Measurements from ENCODE around the gene ALDH1A2. TPM values are rescaled to one million over a fixed set of nuclear protein-coding genes. Genes with fewer than 3 reads are reported as not detected.
"Not testable (repeated sequence)": the region's sequence is repeated elsewhere in the genome, so short reads cannot be mapped to it uniquely, and the experiment has no call there.

ALDH1A2 gene
- total RNA-seq, 1 donor from 2014 or later = 1.8 TPM

DNA sequence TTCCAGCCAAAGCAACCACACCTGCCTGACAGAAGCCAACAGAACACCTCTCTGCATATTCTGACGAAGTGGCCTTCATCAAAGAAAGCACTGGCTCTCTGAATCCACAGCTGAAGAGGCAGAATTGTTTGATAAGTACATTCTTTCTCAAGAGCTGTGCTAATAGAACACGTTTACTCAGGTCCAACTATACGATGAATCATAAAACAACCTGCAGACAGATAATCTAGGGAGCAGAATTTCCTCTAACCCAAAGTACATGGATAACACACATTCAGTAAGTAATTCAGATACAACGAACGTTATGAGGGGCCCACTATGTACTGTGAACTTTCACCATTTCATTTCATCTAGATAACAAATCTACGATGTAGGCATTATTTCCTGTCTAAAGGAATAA is 25.4 kb downstream of the ALDH1A2 start:
- peak; percentile 31 for ATAC-seq

DNA sequence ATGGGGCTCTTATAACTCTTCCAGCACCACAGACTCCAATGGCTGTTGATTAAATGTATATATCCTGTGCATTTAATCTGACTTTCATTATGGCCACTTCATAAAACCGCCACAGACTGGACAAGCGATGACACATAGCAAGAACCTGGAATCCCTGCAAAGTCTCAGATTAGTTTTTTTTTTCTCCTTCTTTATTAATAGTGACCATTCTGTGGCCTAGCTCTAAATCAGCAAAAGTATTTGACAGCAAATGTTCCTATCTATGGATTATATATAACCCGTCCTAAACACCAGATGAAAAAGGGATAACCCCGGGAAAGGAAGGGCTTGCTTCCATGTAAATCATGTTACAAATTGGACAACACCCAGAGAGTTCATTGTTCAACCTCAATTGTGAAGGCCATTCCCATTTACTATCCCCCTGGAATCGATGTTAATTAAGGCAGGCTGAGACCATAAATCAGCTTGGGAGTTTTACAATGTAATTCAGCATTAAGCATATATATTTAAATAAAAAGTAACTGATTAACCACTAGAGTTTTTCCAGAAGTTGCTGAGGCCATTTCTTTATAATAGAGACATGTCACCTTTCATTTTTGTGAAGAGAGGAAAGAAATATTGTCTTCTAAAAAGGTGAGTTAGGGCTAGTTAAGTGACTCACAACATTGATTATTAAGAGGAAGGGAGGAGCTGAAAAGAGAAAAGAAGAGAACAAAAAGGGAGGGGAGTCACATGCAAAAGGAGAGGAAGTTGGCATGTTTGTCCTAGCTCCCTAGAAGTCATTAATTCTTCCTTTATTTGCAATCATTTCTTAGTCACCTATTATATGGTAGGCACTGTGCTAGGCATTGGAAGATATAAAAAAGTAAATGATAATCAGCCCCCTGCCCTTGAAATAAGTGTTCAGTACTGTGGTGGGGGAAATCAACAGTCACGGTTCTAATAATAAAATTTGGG is 26.2 kb downstream of the ALDH1A2 start:
- ATAC-seq = no peak

DNA sequence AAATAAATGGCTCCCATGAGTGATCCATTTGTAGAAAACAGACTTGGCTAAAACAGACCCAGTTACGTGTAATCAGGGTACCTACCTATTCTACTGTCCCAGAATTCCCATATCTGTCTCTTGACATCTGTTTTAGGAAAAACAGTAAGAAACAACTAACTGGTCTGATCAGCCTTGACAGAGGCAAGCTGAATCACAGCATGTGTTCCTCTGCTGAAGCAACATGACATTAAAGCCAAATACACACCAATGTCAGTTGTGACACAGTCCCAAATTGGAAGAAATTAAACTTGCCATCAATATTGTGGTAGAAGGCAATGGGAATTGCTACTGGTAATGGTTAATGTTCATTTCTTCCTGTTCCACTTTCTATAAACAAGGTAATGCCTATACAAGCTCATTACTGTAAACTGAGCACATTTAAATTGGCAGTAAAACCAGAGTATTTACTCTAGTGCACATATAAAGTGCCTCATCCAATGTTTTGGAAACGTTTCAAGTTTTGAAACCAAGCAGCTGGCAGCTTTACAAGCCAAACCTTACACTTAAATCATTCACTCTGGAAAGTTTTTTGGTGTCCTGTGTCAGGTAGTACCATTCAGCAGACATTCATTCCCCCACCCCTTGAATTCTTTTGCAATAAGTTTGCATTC is 27.0 kb downstream of the ALDH1A2 start:
- peak; percentile 49 for ATAC-seq

DNA sequence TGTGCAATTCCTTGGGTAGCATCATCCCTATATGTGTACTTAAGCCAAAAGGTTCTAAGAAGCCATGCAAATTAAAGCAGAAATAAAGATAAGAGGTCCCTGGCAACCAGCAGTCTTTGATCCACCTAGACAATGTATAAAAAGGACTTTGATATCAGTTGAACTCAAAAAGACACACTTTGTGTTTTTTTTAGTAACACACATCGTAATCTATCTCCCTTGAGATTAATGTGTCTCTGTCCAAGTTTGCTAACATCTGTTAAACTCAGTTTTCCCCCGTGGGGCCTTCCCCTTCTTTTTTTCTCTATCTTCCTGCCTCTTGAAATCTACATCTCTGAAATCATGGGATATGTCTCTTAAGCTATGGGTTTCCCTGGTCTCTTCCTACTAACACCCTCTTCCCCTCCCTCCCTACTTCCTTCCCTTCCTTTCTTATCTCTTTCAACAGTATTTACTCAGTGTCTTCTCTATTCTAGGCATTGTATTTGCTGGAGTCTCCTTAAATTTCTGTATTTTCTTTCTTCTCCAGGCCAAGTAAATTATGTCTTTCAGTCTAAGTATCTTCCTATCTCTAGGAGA is 27.7 kb downstream of the ALDH1A2 start:
- no peak for ATAC-seq

DNA sequence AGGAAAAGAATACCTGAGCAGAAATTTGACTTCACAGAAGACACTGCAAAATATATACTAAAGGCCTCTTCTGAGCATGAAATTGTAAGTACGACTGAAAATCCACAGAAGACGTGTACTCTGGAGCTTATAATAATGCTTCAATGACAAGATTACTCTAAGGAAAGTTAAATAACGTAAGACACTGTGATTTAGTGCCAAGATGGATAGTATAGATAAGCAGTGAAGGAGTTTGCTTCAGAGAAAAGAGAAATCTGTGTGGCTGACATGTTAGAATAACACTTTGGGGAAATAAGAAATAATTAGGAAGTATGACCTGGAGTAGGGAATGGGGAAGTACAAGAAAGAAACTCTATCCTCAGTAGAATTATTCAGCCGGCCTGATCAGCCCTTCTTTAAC is 28.9 kb downstream of the ALDH1A2 start:
- no peak for ATAC-seq

DNA sequence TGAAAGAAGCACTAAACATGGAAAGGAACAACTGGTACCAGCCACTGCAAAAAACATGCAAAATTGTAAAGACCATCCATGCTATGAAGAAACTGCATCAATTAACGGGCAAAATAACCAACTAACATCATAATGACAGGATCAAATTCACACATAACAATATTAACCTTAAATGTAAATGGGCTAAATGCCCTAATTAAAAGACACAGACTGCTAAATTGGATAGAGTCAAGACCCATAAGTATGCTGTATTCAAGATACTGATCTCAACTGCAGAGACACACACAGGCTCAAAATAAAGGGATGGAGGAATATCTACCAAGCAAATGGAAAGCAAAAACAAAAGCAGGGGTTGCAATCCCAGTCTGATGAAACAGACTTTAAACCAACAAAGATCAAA is 37.1 kb downstream of the ALDH1A2 start:
- not testable (repeated sequence) for ATAC-seq

DNA sequence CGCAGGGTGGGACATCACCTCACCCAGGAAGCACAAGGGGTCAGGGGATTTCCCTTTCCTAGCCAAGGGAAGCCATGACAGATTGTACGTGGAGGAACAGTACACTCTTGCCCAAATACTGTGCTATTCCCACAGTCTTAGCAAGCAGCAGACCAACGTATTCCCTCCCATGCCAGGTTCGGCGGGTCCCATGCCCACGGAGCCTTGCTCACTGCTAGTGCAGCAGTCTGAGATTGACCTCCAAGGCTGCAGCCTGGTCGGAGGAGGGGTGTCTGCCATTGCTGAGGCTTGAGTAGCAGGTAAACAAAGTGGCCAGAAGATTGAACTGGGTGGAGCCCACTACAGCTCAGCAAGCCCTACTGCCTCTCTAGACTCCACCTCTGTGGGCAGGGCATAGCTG is 39.0 kb downstream of the ALDH1A2 start:
- no peak for ATAC-seq

DNA sequence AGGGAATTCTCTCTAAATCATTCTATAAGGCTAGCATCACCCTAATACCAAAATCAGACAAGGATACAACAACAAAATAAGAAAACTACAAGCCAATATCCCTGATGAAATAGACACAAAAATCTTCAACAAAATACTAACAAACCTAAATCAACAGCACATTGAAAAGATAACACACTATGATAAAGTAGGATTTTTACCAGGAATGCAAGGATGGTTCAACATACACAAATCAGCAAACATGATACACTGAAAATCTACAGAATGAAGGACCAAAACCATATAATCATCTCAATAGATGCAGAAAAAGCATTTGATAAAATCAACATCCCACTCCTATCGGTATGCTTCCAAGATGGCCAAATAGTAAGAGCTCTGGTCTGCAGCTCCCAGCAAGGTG is 39.5 kb downstream of the ALDH1A2 start:
- ATAC-seq = no peak

DNA sequence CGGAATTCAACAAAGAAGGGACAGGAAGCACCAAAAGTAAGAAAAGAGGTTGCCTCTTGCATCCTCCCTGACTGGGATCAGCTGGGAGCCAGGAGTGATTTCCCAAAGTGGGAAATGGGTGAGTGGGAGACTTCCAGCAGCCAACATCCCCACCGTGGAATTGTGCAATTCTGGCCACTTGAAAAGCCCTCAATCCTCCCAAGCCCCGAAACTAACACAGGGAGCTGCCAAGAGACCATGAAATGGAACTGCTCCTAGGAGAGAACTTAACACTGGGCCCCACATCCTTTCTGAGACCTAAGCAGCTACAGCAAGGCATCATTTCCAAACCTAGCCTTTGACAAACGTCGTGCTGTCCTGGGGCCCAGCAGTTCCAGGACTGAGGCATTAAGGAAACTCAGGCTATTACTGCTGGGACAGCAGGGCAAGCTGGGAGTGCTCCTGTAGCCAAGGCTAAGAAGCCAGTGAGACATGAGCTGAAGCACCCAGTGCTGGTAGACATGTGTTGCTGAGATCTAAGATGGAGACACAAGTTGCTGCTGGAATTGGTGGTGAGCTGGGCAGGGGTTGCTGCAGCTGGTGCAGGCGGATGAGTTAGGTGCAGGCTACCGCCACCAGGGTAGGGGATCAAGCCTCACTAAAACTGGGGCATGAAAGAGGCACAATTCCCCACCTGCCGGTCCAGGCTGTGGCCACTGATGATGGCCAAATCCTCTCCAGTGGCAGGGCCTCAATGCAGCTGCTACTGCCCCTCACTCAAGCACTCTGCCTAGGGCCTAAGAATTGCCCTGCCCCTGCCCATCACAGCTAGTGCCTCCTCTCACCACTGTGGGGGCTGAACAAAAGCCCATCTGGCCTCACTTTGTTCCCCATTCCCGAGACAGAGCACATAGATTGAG is 43.9 kb downstream of the ALDH1A2 start:
- ATAC-seq = no peak

DNA sequence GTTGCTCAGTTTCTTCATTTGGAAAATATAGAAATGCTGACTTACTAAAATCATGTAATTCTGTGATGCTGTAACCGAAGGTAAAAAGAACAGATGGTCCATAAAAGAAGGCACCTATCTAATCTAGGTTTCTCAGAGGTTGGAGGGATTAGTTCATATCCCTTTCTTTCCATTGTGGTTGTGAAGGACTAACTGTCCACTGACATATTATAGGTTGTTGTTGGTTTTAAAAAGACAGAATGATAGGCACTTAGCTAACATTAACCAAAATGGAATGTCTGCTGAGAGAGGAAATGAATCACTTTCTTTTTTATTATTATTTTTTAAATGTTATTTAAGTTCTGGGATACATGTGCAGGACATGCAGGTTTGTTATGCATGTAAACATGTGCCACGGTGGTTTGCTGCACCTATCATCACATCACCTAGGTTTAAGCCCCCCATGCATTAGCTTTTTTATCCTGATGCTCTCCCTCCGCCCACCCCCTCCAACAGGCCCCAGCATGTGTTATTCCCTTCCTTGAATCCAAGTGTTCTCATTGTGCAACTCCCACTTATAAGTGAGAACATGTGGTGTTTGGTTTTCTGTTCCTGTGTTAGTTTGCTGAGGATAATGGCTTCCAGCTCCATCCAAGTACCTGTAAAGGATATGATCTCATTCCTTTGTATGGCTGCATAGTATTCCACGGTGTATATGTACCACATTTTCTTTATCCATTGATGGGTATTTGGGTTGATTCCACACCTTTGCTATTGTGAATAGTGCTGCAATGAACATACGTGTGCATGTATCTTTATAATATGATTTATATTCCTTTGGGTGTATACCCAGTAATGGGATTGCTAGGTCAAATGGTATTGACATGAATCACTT is 45.8 kb downstream of the ALDH1A2 start:
- ATAC-seq = no peak

DNA sequence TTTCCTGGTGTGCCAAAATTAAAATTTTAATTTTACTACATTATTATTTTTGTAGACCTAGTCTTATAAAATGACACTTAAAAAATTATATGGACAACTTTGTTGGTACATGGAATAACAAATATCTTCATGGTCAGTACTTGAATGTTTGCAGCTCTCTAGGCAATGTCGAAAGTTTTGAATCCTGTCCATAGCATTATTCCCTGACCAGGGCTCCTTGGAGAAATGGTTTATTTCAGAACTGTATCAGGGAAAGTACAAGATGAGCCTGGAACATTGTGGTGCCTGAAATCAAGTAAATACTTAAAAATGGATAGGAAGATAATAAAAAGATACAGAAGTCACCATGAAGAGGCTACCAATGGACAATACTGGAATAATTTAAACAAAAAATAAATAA is 47.6 kb downstream of the ALDH1A2 start:
- no peak for ATAC-seq

DNA sequence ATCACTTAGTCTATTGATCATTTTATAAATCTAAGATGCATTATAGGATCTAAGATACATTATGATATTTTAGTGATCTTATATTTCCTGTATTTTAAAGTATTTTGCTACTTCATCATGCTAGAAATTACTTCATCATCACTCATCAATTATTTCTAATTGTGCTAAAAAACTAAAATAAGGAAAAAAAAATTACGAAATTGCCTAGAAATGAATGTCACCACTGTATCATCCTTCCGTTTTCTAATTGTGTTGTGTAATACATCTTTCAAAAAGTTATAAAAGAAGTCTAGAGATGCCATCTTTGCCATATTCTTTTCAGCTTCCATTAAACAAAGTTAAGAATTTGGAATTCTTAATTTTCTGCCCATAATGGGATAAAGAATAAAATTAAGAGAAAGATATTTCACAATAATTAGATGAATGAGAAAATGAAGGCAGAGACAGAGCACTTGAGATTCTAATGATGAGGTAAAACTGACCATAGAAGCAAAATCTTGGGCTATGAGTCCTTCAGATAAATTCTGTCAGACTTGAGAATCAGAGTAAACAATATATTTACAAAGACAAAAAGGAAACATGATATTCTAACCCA is 48.8 kb downstream of the ALDH1A2 start:
- no peak for ATAC-seq

DNA sequence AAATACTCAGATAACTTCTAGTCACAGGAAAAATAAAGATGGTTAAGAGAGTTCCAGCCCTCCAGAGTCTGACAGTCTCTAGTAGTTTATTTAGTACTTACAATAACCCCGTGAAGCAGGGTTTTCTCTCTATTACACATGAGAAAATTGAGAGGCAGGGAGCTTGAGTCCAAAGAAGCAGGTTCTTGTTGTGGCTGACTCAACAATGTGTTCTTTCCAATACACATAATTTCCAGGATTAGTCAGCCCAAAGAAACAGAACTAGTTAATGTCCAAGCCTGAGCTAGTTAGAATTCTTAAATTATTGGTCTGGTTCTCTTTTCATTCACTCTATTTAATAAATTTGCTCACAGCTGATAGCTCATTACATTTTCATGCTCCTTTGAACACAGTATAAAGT is 49.9 kb downstream of the ALDH1A2 start:
- ATAC-seq = no peak

DNA sequence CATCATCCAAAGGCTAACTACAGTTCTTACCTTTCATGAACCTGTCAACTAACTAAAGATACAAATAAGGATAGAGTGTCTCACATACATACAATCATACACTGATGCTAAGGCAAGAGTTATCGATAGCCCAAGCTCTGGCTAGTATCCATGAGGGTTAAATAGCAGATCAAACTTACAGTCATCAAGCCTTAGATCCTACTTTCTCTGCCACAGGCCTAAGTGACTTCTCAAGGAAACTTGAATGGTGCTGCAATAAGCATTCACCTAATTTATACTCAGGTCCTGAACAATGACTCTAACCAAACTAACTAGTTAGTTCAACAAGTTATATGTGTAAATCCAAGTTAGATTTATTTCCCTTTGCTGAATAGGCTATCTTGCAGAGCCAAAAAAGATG is 51.0 kb downstream of the ALDH1A2 start:
- no peak for ATAC-seq

DNA sequence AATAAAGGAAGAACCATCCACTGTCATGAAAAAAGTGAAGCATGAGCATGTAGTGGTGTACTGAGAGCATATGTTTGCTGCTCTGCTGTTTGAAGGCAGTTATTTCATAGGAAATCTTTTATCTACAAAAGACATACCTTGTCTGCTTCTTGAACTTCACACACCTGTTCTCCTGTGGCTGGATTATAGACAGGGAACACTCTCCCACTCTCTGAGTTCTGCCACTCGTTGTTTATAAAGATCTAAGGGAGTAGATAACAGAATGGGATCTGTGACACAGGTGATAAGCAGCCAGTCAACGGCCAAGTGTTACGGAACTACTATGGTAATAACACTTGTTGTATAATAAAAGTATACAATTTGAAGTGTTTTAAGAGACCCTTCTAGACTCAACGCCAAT is 51.5 kb downstream of the ALDH1A2 start:
- no peak for ATAC-seq

DNA sequence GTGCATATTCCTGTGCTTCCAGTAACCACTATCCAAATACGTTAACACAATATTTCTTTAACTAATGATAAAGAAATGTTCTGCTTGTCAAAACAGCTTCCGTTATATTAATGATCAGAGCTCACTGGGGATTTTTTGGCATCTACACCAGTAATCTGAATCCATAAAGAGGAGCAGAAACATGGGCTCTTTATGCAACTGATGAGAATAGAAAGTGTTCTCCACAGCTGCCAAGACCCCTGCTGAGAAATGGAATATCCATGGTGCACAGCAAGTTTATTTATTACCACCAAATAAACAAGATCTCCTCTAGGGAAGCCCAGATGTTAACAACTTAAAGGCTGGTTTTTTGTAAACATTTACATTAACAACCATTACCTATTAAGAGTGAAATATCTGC is 54.5 kb downstream of the ALDH1A2 start:
- no peak for ATAC-seq

DNA sequence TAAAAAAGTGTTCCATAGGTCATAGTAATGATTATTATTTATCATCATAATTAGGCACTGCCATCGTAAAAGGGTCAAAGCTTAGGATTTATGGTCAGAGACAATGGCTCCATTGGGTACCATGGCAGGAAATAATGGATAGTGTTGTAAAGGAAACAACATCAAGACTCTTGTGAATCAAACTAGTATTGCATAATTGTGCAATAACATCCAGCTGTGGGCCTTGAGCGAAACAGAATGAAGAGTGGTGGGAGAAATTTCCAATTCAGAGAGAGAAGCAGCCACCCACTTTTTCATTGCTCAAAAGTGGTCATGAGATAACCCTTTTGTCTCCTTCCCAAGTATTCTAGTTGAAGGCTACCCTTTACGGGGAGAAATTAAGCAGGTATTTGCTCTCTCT is 61.7 kb downstream of the ALDH1A2 start:
- ATAC-seq = no peak

DNA sequence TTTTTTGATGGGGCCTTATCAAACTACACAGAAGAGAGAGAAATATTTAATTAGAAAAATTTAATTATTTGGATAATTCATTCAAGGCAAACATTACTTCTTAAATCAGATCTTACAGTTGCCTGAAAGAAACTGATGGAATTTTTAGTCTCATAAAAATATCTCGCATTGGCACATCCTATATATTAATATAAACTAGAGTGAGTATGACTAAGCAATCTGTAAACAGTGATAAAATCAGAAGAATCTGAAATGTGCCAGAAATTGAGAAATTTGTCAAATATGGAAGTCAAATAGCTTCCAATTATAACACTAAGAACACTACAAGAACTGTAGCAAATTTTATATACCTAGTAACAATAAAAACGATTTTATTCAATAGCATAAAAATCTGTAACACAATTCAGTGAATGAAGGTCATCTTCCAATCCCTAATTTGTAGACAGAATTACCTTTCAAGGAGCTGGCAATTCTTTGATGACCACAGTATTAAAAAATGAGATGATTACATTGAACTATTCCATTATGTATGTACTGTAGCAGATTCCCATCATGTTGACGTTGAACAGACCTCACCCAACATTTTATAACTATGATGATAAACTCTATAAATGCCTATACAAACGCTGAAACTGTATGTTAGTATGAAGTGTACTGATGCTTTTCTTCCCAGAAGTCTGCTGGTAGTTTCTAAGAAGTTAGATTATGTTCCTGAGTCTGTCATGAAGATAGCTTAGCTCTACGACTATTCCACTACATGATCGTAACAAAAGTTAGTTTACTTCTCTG is 63.0 kb downstream of the ALDH1A2 start:
- no peak for ATAC-seq

DNA sequence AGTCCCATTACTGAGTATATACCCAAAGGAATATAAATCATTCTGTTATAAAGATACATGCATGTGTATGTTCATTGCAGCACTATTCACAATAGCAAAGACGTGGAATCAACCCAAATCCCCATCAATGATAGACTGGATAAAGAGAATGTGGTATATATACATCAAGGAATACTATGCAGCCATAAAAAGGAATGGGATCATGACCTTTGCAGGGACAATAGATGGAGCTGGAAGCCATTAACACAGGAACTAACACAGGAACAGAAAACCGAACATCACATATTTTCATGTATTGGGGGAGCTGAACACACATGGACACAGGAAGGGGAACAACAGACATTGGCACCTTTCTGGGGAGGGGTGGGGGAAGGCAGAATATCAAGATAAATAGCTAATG is 65.8 kb downstream of the ALDH1A2 start:
- not testable (repeated sequence) for ATAC-seq

DNA sequence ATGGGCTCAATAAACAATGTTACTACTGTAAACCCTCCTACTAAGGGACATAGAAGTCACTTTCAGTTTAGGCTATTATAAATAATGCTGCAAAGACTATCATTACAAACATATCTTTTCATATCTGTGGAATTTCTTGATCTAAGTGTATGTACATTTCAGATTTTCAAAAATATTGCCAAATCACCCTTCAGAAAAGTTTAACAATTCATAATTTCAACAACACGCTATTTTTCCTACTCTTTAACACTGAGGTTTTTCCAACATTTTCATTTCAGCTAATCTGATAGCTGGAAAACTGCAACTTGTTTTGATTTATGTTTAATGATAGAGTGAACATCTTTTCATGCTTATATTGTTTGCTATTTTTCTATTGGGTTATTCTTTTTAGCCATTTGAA is 69.0 kb downstream of the ALDH1A2 start:
- no peak for ATAC-seq

Data from esophagus mucosa (tissue), 1 donor.